VCaP (cell line): Measurements from ENCODE around the gene SLC25A12.
"Not testable (repeated sequence)": the region's sequence is repeated elsewhere in the genome, so short reads cannot be mapped to it uniquely, and the experiment has no call there.

ENCODE experiments used
- H3K27ac ChIP-seq: fragments of 450-650 bp; 2 replicates; pipeline ENCODE4 v1.5.1; 2017
- TF ChIP-seq, protein P1 (sequence below): fragments of 450-650 bp; conservative IDR thresholded peaks from 2 replicates; pipeline ENCODE4 v1.5.1; 2017; ENCODE audit warnings: mild to moderate bottlenecking, moderate library complexity

SLC25A12 gene

DNA sequence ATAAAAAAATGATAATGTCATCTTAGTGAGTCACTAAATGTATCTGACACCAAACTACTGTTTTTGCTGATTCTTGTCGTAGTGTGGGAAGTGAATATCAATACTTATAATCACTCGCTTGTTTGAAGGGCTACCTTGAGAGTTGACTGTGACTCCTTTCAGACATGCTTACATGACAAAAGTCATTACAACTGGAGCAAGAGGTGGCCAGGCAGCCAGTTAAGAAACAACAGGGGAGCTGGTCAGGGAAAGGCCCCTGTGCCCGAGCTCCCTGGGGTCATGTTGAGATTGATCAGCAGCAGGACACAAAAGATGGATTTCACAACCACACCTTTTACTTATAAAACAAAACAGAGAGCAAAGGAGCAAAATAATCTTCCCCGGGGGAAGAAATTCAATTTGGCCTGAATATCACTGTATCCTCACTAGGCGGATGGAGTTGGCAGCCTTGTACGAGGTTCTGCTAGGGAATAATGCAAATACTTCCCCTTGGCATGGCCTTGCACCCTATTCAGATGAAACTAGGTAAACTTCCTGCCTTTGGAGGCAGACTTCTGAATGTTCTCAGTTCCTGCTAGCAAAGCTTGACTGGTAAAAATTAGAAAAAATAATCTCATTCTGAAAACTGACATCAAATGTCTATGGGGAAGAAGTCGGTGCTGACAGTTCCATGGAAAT is 105.6 kb downstream of the SLC25A12 start:
- H3K27ac ChIP-seq: peak overlapping the region; percentile 56
- TF ChIP-seq, protein P1, sequence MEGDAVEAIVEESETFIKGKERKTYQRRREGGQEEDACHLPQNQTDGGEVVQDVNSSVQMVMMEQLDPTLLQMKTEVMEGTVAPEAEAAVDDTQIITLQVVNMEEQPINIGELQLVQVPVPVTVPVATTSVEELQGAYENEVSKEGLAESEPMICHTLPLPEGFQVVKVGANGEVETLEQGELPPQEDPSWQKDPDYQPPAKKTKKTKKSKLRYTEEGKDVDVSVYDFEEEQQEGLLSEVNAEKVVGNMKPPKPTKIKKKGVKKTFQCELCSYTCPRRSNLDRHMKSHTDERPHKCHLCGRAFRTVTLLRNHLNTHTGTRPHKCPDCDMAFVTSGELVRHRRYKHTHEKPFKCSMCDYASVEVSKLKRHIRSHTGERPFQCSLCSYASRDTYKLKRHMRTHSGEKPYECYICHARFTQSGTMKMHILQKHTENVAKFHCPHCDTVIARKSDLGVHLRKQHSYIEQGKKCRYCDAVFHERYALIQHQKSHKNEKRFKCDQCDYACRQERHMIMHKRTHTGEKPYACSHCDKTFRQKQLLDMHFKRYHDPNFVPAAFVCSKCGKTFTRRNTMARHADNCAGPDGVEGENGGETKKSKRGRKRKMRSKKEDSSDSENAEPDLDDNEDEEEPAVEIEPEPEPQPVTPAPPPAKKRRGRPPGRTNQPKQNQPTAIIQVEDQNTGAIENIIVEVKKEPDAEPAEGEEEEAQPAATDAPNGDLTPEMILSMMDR: no peak

DNA sequence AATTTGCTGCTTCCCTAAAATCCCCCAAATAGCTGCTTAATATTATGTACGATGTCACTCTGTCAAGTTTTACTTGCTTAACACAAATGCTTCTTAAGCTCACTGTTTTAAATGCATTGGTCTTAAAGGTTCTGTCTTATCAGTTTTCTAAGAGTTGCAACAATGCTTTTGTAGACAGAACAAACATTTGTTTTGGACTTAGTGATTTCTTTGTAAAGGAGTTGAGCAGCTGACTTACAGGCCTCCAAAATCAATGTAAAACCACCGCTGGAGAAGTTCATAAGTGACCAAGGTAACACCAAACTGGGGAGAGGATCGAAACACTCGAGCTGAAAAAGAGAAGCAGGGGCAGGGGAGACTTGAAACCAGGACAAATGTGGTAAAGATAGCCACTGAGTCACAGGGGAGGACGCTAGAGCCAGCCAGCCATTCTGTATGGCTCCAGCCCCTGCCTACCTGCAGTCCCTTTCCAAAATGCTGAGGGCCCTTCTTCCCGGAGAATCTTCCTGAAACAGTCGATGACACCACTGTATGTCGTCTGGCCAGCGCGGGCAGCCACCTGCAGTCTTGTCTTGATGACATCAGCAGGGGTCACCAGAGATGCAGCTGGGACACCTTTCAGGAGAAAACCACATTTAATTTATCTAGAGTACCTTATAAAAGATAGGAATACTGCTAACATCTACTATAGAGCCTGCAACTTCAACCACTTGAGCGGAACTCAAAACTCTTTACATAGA is 106.5 kb downstream of the SLC25A12 start:
- peak overlapping the region; percentile 56 for H3K27ac ChIP-seq
- TF ChIP-seq, protein P1: no peak

DNA sequence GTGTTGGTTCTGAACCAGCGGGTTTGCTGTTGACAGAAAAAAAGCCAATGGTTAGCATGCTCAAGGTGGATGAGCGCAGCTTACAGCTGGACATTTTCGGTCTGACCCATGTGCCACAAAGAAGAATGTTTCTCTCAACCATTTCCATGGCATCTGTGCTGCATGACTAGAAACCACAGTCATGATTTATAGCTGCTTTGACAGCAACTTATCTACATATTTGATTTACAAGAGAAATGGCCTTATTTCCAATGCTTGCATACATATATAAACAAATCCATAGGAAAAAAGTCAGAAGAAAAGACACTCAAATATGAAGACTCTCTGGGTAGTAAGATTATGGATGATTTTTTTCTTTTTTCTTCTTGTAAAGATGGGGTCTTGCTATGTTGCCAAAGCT is 108.6 kb downstream of the SLC25A12 start:
- TF ChIP-seq, protein P1: no peak
- no peak overlapping the region for H3K27ac ChIP-seq

DNA sequence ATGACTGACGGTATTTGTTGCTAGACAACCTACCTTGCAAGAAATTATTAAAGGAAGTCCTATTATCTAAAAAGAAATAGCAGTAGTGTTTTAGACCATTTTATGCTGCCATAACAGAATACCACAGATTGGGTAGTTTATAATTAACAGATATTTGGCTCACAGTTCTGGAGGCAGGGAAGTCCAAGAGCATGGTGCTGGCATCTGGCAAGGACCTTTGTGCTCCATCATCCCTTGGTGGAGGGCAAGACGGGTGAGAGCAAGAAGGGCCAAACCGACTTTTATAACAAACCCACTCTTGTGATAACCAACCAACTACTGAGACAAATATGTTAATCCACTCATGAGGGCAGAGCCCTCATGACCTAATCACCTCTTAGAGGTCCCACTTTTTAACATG is 115.5 kb downstream of the SLC25A12 start:
- TF ChIP-seq, protein P1: no peak
- no peak overlapping the region for H3K27ac ChIP-seq

DNA sequence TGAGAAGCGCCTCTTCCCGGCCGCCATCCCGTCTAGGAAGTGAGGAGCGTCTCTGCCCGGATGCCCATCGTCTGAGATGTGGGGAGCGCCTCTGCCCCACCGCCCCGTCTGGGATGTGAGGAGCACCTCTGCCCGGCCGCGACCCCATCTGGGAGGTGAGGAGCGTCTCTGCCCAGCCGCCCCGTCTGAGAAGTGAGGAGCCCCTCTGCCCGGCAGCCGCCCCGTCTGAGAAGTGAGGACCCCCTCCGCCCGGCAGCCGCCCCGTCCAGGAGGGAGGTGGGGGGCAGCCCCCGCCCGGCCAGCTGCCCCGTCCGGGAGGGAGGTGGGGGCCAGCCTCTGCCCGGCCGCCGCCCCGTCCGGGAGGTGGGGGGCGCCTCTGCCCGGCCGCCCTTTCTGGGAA is 119.5 kb downstream of the SLC25A12 start:
- H3K27ac ChIP-seq: not testable (repeated sequence)

DNA sequence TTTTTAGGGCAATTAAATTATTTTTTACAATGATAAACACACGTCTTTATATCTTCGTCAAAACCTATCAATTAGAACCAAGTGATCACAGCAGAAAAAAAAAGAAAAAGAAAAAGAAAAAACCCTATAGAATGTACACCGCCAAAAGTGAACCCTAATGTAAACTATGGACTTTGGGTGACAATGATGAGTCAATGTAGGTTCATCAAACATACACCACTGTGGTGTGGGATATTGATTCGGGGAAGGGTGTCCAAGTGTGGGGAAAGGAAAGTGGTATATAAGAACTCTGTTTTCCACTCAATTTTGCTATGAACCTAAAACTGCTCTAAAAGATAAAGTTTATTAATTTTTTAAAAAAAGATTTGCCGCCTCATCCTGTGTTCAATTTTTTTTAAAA is 121.7 kb downstream of the SLC25A12 start:
- H3K27ac ChIP-seq: no peak overlapping the region
- TF ChIP-seq, protein P1: no peak

DNA sequence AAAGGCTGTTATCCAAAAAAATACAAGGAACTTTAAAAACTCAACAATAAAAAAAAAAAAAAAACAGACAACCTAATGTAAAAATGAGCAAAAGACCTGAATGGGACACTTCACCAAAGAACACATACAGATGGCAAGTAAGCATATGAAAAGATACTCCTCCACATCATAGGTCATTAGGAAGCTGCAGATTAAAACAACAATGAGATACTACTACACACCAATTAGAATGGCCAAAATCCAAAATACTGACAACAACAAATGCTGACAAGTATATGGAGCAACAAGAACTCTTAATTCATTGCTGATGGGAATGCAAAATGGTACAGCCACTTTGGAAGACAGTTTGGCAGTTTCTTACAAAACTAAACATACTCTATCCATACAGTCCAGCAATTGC is 122.6 kb downstream of the SLC25A12 start:
- H3K27ac ChIP-seq: no peak overlapping the region
- TF ChIP-seq, protein P1: no peak

DNA sequence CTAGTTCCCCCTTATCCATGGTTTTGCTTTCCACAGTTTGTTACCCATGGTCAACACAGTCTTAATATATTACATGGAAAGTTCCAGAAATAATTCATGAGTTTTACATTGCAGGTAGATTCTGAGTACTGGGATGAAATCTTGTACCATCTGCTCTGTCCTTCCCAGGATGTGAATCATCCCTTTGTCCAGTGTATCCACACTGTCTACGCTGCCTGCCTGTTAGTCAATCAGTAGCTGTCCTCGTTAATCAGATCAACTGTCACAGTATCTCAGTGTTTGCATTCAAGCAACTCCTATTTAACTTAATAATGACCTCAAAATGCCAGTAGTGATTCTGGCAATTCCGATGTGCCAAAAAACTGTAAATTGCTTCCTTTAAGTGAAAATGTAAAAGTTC is 130.4 kb downstream of the SLC25A12 start:
- H3K27ac ChIP-seq: peak overlapping the region; percentile 70
- TF ChIP-seq, protein P1: no peak
